G401.6 (cell line): ENCODE data around the gene CLTB.
"Not testable (repeated sequence)": the region's sequence is repeated elsewhere in the genome, so short reads cannot be mapped to it uniquely, and the experiment has no call there.

Source experiments
- FAIRE-seq: peaks from 2 replicates; lab custom pipeline; 2012; peaks lifted over from hg19 to GRCh38; lab: Jason Lieb, UNC

CLTB gene

DNA sequence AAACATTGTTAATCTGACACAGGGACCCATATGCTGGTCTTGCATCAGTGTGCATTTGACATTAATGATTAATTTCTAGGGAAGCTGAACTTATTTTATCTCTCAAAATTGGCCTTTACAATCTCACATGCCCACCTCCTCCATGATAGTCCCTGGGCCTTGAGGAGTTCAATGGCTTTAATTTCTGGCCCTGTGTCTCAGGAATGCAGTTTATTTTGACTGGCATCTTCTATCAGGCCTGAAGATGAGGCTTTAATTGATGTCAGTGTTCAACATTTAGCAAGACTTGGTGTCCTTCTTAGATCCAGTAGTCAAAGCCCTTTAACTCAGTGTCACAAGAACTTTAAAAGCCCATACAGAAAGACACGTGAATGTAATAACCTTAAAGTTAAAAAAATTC lies 10.5 kb upstream of the CLTB start:
- no peak for FAIRE-seq

GRCh38 chr5:176425791-176426190 lies 9.5 kb upstream of the CLTB start:
- no peak for FAIRE-seq

DNA sequence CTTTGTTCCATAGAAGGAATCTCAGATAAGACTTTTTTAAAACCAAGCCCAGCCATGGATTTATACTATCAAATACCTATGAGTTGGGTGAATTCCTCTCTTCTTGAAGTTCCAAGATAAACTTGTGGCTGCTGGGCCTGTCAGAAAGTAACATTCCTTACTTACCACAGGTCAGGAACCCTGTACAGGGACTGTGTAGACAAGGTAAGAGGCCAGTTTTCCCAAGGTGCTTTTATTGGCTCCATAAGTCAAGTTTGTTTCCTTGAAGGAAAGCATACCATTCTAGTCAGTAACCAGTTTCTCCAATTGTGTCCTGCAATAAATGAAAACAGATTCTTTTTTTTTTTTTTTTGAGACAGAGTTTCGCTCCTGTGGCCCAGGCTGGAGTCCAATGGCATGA lies 8.8 kb upstream of the CLTB start:
- FAIRE-seq = no peak

DNA sequence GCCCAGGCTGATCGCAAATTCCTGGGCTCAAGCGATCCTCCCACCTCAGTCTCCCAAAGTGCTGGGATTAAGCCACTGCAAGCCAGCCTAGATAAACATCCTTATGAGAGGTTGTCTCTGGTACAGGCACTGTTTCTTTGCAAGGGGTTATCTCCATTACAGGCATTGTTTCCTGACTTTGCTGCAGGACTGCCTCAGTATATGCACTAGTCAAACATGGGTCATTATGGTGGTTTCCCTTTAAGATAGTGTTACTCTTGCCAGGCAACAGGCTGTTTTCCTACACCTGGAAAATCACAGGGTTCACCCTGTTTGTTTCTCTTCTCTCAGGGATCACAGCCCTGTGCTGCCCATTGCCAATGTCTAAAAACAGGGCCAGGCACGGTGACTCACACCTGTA lies 7.8 kb upstream of the CLTB start:
- no peak for FAIRE-seq

DNA sequence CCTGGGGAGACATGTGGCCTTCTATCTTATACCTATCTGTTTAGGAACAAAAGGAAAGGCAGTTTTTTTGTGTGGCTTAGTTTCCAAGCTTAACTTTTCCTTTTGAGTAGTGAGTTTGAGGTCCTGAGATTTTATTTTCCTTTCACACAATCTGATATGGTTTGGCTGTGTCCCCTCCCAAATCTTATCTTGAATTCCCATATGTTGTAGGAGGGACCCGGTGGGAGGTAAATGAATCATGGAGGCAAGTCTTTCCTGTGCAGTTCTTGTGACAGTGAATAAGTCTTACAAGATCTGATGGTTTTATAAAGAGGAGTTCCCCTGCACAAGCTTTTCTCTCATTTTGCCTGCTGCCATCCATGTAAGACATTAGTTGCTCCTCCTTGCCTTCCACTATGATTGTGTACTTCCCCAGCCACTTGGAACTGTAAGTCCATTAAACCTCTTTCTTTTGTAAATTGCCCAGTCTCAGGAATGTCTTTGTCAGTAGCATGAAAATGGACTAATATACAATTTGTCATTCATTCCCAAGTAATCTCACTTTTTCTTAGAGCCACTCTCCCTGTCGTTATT lies 4.7 kb upstream of the CLTB start:
- FAIRE-seq = no peak

- FAIRE-seq = no peak
Observed at GRCh38 chr5:176420086-176420485, 3.7 kb upstream of the CLTB start.

GRCh38 chr5:176418251-176418650 lies 1.9 kb upstream of the CLTB start:
- FAIRE-seq = no peak

DNA sequence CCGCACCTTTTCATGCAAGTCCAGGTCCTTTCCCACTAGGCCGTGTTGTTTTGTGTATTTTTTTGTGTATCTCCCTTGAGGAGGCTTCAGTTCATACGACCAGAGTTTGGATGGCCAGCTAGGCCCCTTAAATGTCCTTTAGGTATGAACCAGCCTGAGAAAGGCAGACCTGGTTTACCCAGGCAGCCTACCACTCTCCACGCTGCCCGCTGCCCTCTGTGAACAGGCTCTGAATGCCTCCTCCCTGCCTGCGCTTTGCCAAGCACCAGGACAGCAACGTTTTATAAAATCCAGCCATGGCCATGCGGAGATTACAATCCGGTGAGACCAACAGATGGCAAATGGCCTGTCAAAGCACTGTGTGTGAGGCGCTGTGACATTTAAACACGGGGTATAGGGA lies 626 bp upstream of the CLTB start:
- no peak for FAIRE-seq

DNA sequence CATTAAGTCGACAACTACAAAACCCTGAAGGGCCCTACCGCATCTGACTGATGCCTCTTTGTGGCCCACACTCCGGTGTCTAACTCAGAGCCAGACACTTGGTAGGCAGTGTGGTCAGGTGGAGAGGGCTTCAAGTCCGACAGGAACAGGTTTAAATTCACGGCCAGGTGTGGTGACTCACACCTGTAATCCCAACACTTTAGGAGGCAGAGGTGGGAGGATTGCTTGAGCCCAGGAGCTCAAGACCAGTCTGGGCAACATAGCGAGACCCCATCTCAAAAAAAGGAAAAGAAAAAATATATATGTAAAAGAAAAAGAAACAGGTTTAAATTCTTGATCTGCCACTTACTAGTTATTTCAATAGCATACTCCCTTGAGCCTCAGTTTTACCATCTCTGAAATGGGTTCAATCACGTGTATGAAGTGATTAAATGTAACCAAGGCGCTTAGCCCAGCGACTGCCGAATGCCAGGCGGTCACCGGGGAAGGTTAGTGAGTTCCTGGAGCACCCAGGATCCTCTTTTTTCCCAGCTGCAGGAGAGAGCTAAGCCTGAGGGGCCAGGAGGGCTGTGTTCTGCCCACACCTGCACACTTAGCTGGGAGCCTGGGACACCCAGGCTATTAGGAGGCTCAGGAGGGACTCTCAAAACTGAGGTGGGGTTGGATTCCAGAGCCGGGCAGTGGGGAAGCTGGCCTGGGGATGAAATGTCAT lies 943 bp downstream of the CLTB start:
- no peak for FAIRE-seq

DNA sequence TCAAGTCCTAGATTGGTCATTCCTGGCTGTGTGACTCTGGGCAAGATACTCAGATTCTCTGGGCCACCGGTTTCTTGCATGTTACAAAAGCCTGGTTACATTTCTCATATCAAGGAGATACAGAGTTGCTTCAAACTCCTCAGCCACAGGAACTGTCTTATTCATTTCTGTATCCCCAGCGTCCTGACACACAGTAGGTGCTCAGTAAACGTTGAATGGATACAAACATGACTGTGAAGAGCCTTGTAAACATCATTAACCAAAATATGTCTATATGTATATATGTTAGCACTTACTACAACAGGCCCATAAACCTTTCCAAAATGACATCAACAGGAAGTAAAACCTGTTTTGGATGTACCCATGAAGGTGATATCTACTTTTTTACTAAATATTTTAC lies 1.6 kb downstream of the CLTB start:
- FAIRE-seq = no peak

DNA sequence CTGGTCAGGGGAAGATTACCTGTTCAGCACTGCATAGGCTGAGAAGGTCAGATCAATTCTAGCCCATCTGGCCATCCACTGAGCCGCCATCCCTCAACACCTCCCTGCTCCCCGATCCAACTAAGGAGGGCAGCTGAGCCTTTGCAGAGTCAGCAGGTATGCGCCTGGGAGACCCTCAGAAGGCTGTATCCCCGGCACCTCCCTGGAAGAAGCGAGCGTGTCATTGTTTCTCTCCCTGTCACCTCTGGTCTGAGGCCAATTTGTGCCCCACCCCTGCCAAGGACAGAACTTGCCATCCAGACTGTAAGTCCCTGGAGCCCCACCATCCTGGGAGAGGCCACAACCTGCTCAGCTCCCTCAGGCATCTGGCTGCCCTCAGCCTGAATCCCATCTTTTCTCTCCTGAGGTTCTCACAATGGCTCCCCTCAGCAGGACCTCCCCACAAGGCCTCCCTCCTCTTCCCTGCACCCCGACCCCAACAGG lies 2.6 kb downstream of the CLTB start:
- no peak for FAIRE-seq

DNA sequence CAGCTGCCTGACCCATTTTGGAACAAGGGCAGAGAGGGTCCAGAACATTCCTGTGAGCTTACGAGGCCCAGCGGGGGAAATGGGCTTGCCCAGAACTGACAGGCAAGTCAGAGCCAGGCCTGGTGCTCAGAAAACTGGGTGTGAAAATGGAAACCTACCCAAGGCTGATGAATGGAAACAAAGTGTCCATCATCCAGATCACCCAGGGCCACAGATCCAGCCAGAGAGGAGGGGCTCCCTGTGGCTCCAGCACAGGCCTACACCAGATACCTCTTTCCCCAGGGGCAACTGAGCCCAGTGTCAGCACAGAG lies 3.1 kb downstream of the CLTB start:
- no peak for FAIRE-seq

DNA sequence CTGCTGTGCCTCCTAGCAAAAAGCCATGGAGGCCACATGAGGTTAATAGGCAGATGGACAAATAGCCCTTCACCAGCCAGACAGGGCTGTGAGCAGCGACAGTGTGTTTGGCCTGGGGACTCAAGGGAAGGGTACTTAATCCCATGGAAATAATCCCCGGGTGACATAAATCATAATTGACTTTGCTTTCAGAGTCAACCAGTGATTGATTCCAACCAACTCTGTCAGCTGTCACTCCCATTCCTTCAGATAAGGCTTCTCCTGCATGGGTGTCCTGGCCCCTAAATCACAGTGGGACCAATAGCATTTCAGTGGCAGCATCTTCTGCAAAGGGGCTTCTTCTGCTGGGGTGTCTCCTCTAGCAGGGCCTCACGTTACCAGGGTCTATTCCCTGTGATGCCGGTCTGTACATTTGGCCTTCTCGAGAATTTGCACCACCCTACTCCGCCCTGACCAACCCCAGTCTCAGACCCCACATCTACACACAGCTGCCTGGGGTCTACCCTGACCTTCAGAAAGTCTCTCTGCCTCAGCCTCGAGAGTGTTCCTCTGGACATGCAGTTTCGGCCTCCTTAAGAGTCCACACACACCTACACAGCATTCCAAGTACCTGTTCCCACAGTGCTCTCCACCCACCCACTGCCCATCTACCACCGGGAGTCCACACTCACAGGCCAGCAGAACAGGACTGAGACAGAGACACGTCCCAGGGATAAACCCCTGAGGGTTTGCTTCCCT lies 3.7 kb downstream of the CLTB start:
- FAIRE-seq = no peak

DNA sequence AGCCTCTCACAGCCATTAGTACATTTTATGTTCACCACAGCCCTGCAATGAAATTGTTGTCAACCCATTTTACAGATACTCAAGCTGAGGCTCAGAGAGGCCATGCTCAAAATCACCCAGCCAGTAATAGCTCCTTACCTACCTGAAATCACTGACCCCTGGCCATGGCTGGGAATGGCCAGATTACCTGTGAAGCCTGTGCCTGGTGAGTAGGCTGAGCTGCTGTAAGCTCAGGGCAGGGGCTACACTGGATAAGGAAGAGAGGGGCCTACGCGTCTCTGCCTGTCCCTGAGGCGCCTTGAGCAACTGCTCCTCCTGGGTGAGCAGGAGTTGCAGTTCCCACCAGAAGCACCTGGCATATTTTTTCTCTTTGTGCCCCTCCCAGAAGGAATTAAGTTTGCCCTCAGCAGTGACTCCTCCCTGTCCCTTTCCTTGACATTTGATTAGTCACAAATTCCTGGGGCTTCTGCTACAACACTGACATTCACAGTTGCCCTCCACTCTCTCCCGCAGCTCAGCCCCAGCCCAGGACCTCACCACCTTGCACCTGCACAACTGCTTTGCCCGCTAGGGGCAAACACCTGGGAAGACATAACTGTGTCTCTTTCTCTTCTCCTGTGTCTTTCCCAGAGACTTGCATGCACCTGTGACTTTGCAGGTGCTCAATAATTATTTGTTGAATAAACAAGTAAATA lies 5.7 kb downstream of the CLTB start:
- no peak for FAIRE-seq

DNA sequence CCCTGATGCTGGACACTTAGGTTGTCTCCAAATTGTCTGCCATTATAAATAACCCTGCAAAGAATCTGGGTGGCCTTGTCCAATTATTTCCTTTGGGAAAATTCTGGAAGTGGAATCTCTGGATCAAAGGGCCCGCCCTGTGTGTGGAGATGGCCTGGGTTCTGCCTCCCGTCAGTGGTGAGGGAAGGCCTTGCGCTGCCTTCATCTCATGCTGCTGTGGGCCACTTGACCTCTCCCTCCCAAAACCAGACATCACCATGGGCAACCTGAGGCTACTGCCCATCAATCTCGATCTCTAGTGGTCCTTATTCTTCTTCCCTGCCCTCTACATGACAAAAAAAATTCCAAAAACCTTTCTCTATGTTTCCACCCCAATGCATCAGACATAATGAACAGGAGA lies 6.6 kb downstream of the CLTB start:
- no peak for FAIRE-seq

DNA sequence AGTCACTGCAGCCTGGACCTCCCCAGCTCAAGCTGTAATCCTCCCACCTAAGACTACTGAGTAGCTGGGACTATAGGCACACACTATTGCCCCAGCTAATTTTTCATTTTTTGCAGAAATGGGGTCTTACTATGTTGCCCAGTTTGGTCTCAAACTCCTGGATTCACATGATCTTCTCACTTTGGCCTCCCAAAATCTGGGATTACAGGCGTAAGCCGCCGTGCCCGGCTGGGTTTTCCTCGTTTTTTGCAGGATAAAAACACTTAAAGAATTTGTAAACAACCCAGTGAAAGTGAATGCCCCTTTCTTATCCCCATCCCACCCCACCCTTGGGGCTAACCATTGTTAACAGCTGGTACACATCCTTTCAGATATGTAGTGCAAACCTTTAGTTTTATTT lies 7.7 kb downstream of the CLTB start:
- FAIRE-seq = no peak

GRCh38 chr5:176408252-176408573 lies 8.1 kb downstream of the CLTB start:
- not testable (repeated sequence) for FAIRE-seq

DNA sequence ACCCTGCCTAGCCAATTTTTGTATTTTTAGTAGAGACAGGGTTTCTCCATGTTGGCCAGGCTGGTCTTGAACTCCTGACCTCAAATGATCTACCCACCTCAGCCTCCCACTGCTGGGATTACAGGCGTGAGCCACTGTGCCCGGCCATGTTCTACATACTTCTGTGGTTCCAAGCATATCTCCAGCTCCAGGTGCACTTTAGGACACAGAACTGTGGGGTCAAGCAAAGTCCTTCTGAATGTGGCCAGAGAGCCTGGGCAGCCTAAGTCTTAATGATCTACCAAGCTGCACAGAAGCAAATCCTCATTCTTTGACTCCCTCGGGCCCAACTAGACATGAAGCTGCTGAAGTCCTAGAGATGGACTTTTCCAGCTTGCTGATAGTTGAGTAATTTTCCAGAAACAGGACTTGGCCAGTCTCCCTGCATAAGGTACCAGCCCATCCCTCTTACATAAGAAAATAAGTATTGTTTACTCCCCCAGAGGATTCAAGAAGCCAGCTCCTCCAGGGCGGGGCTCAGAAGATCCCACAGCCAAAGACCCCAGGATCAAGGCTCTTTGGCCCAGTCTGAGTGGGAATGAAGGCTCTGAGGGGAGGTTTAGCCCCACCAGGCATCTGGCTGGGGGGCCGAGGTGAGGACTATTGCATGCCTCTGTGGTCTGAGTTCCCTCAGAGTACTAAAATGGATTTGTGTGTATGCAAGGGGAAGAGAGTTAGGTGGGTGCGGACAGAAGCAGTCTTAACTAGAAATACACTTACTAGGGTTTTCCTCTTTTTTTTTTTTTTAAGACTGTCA lies 8.7 kb downstream of the CLTB start:
- FAIRE-seq = no peak

DNA sequence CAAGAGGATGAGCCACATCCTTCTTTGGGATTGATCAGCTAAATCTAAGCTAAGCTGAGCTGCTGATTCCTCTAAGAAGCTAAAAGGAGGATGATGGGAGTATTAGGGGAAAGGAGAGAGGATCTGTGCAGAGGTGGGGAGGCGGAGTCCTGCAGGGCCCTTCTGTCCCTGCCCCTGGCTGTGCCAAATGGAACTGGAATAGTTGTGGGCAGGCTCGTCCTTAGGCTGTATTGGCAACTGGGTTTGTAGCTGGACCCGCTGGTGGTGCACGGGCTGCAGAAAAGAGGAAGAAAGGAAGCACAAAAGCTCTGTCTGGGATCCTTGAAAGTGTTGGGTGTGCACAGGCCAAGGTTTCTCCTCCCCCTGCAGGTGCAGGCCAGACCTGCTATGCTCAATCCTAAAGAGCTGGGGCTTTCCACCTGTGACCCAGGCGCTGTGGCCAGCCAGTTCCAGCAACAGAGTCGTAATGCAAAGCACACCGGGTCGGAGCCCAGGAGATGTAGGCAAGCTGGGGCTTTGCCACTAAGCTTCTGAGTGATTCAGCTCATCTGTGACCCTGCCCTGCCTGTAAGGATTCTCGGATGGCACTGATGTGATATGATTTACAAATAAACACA lies 9.8 kb downstream of the CLTB start:
- no peak for FAIRE-seq

DNA sequence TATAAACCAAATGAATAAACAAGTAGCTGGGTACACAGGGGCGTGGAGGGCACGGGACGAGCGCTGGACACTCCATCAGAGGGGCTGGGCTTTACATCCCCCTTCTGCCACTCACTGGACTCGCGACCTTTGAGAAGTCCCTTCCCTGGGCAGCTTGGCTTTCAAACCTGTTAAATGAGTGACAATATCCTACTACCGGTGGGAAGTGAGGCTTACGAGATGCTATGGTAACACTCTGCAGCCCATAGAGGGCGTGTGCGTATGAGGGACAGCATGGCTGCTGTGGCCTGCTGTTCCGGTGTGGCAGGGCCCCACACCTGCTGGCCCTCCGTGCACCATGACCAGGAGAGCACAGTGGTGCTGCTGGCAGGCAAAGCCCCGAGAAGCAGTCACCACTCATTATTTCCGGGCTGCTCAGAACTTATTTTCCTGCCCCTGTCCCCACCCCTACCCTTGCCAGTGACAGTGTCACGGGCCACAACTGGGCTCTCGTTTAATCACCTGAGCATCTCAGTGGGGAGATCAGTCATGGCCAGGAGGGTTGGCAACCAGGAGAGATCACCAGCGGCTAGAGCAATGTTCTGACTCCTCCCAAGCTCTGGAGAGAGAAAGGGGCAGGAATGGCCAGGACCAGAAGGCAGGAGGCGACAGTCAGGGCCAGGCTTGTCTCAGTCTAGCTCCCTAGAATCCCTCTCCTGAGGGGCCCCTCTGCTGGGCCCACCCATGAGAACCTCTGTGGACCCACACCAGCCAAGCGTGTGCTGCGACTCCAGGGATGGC lies 10.5 kb downstream of the CLTB start:
- no peak for FAIRE-seq
